Sigmoid colon (tissue), 7 donors: ENCODE results near the gene OTOP2. TPM values are rescaled to one million over a fixed set of nuclear protein-coding genes. Genes with fewer than 3 reads are reported as not detected.

Experiments used
- DNase-seq: peaks from one replicate; pipeline ENCODE4 v3.0.0-alpha.2; 2019
- H3K27ac ChIP-seq, 4 donors: fragments of 200-600 bp; sonication (generic); one replicate each; pipeline ENCODE4 v1.5.1; 2016 to 2019; ENCODE audit warnings: mild to moderate bottlenecking in 1 of 4
- H3K27me3 ChIP-seq, 3 donors: fragments of 200-600 bp; sonication (generic); one replicate each; pipeline ENCODE4 v1.5.1; 2019; ENCODE audit warnings: mild to moderate bottlenecking in 1 of 3
- H3K36me3 ChIP-seq, 4 donors: fragments of 200-600 bp; sonication (generic); one replicate each; pipeline ENCODE4 v1.5.1; 2016 to 2019
- H3K4me1 ChIP-seq, 4 donors: fragments of 200-600 bp; sonication (generic); one replicate each; pipeline ENCODE4 v1.5.1; 2017 to 2019
- H3K4me3 ChIP-seq, 4 donors: fragments of 200-600 bp; sonication (generic); one replicate each; pipeline ENCODE4 v1.5.1; 2017 to 2019; ENCODE audit warnings: mild to moderate bottlenecking in 2 of 4, moderate library complexity in 1 of 4
- H3K9me3 ChIP-seq, 4 donors: fragments of 200-600 bp in 3 of 4; sonication (generic) in 3 of 4; one replicate each; pipeline versions ENCODE4 v1.5.1 to v1.6.1; 2013 to 2019
- EP300 ChIP-seq, 4 donors: sonication (generic); formaldehyde crosslinking; IDR thresholded peaks; one replicate each; pipeline ENCODE4 v1.6.1; 2017; ENCODE audit warnings: antibody characterized with exemption in 4 of 4
- POLR2A ChIP-seq, 2 donors: fragments of 450-650 bp; IDR thresholded peaks; one replicate each; pipeline ENCODE4 v1.6.1; 2016; ENCODE audit warnings: antibody characterized with exemption in 2 of 2, mild to moderate bottlenecking in 2 of 2, moderate library complexity in 2 of 2
- POLR2AphosphoS5 ChIP-seq, 4 donors: sonication (generic); formaldehyde crosslinking; IDR thresholded peaks; one replicate each; pipeline ENCODE4 v1.6.1; 2017; ENCODE audit warnings: antibody characterized with exemption in 4 of 4
- WGBS, 2 donors: extraction: QIAGEN DNeasy Blood & Tissue Kit; methylation state at CpG; one replicate each; pipeline ENCODE4 v1.1.7; 2013; 5-methylcytosine and 5-hydroxymethylcytosine counted together
- intact Hi-C: fragments of 100-400 bp; cut with DNase I; formaldehyde crosslinking; loops from one replicate; pipeline ENCODE4 v1.15.1; 2023
- polyA plus RNA-seq, 3 donors: library from polyadenylated mRNA; stranded (reverse); fragments of 200-250 nt; gene quantifications; one replicate each; pipeline ENCODE4 v1.2.3, GENCODE V29; 2013
- total RNA-seq, 4 donors: library from RNA; depleted of rRNA; stranded (reverse); fragments of >200 nt; gene quantifications; one replicate each; pipeline ENCODE4 v1.1.0, GENCODE V29; 2016
- TF ChIP-seq, protein P1 (sequence below), 4 experiments: fragments of 450-650 bp in 3 of 4; fragments of 200-600 bp in 1 of 4; IDR thresholded peaks; one replicate each; pipeline ENCODE4 v1.5.1; 2016 to 2019; ENCODE audit warnings: antibody characterized with exemption in 4 of 4, mild to moderate bottlenecking in 3 of 4, moderate library complexity in 2 of 4
- donor health status: healthy with polysubstance abuse.
- donor health status: Bipolar disorder and iron deficiency.
- donor health status: healthy.

Gene OTOP2
- total and polyA plus RNA-seq, 7 donors = 0.36 to 21.0 (median 4.8) TPM; not detected in 2

DNA sequence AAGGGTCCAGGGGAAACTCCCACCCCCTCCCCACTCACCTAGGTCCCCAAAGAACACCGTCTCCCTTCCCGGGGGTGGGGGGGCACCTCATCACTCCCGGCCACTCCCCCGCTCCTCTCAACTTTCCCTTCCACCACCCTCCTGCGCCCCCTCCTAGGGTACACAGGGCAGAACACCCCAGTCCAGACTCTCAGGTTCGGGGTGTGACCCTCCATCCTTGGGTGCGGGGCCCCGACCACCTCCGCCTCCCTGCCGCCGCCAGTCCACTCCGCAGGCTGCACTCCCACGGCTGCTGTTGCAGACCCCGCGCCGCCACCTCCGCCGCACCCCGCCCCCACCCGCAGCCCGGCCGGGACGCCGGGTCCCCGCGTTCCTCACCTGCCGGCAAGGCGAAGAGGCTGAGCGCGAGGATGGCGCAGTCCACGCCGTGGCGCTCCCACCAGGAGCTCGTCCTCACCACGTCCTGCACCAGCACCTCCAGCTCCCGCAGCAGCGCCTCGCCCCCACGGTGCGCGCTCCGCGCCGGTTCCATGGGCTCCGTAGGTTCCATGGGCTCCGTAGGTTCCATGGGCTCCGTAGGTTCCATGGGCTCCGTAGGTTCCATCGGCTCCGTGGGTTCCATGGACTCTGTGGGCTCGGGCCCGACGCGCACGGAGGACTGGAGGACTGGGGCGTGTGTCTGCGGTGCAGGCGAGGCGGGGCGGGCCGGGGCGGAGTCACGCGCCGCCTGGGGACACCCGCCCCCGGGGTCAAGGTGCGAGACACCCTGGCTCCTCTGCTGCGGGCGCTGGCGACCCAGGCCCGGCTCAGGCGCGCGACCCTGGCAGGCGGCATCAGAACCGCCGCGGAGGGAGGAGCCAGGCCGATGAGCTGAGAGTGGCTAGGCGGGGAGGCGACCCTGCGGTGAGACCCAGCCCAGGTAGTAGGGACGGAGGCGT is 30.8 kb upstream of the OTOP2 start, which contains the start of gene FADS6:
TSS of gene FADS6 (minus strand) at position 660 of the 938 bp plus-strand sequence. CDS start at position 622, 38 bp downstream.
- Histone ChIP-seq H3K4me3 (peak within 1 kb of the TSS in 3 of 4 donors; percentile 17 to 37 (median 36)), H3K36me3 (no peaks in the 10 kb centered on the region), H3K4me1 (peaks cover 0 to 13% (median 11%) of the 10 kb centered on the region in 4 donors), H3K27me3 (peaks cover 20 to 68% (median 30%) of the 10 kb centered on the region in 3 donors), H3K27ac (no peak within 1 kb of the TSS), H3K9me3 (no peaks in the 10 kb centered on the region)
- no peak for DNase-seq
- intact Hi-C loops = no loop called here
- TF ChIP-seq, protein P1, sequence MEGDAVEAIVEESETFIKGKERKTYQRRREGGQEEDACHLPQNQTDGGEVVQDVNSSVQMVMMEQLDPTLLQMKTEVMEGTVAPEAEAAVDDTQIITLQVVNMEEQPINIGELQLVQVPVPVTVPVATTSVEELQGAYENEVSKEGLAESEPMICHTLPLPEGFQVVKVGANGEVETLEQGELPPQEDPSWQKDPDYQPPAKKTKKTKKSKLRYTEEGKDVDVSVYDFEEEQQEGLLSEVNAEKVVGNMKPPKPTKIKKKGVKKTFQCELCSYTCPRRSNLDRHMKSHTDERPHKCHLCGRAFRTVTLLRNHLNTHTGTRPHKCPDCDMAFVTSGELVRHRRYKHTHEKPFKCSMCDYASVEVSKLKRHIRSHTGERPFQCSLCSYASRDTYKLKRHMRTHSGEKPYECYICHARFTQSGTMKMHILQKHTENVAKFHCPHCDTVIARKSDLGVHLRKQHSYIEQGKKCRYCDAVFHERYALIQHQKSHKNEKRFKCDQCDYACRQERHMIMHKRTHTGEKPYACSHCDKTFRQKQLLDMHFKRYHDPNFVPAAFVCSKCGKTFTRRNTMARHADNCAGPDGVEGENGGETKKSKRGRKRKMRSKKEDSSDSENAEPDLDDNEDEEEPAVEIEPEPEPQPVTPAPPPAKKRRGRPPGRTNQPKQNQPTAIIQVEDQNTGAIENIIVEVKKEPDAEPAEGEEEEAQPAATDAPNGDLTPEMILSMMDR (IDR thresholded peaks at IDR 0.05) = no peak
- no peak for TF ChIP-seq POLR2A (IDR thresholded peaks at IDR 0.05)
- no peak for TF ChIP-seq EP300 (IDR thresholded peaks at IDR 0.05)
- no peak for TF ChIP-seq POLR2AphosphoS5 (IDR thresholded peaks at IDR 0.05)
- 6% methylated on average over 86 of the region's 86 CpGs for WGBS, 2 donors

DNA sequence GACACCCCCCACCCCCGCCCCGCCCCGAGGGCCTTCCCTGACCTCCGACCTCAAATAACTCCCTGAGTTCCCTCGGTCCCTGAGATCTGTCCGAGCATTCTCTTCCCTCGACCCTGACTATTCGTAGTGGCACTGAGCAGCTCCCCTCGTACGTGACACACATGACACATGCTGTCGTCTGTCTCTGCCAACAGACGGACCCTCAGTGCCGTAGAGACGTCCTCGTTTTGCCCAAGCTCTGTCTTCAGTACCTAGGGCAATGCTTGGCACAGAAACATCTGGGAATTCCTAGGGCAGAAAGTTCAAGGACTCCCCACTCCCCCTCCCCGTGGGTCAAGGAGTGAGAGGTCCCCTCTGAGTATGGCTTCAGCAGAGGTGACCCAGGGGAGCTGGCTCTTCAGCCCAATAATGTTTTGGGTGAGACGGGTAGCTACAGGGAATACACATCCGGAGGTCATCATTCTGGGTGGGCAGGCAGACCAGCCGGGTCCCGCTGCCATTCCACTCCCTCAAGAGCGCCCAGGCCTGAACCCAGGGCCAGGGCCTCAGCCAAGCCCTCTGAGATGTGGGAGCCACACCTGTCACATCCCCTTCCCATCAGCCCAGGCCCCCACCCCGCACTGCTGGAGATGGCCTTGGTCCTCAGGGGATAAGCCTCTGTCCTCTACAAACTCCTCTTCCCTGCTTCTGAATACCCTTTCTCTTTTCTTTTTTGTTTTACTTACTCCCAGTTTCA is 30.0 kb upstream of the OTOP2 start:
- TF ChIP-seq, protein P1 (IDR thresholded peaks at IDR 0.05) = no peak
- TF ChIP-seq POLR2A (IDR thresholded peaks at IDR 0.05) (no peak), EP300 (IDR thresholded peaks at IDR 0.05) (no peak), POLR2AphosphoS5 (IDR thresholded peaks at IDR 0.05) (no peak)
- intact Hi-C loops = no loop called here
- Histone ChIP-seq H3K27me3 (peaks cover 20 to 60% (median 30%) of the 10 kb centered on the region in 3 donors), H3K4me3 (peak overlapping the region in 2 of 4 donors; percentile 36 to 37), H3K4me1 (peaks cover 0 to 13% (median 11%) of the 10 kb centered on the region in 4 donors), H3K36me3 (no peaks in the 10 kb centered on the region), H3K27ac (no peak overlapping the region), H3K9me3 (no peaks in the 10 kb centered on the region)
- no peak for DNase-seq
- 21 to 32% methylated on average over 22 of the region's 22 CpGs for WGBS, 2 donors

DNA sequence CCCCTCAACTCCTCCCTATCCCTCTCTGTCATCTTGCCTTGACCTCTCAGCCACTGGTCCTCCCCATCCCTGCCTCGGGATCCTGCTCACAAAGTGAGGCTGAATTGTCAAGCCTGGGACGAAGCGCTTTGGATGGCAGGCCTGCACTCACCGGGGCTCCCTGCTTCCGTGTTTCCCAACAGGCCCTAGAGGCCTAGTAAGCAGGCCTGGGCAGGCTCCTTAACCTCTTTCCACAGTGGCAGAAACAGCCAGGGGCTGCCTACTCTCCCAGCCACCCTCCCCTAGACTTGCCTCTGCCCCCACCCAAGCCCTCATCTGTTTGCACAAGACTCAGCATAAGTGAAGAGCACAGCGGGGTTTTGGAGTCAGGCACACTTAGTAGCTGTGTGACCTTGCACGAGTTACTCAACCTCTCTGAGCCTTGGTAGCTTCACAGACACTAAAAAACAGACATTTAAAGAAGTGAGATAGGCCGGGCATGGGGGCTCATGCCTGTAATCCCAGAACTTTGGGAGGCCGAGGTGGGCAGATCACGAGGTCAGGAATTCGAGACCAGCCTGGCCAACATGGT is 25.6 kb upstream of the OTOP2 start:
- peaks cover 11 to 32% (median 17%) of the 10 kb centered on the region in 3 donors for H3K27me3 ChIP-seq
- H3K4me3 ChIP-seq = no peak overlapping the region
- intact Hi-C loops = no loop called here
- no peak overlapping the region for H3K27ac ChIP-seq
- H3K9me3 ChIP-seq = no peaks in the 10 kb centered on the region
- TF ChIP-seq, protein P1 (IDR thresholded peaks at IDR 0.05) = no peak
- TF ChIP-seq POLR2A (IDR thresholded peaks at IDR 0.05) (no peak), EP300 (IDR thresholded peaks at IDR 0.05) (no peak), POLR2AphosphoS5 (IDR thresholded peaks at IDR 0.05) (no peak)
- peaks cover 0 to 7% (median 4%) of the 10 kb centered on the region in 4 donors for H3K4me1 ChIP-seq
- no peak for DNase-seq
- WGBS, 2 donors = 88 to 89% methylated on average over 11 of the region's 11 CpGs
- no peaks in the 10 kb centered on the region for H3K36me3 ChIP-seq

DNA sequence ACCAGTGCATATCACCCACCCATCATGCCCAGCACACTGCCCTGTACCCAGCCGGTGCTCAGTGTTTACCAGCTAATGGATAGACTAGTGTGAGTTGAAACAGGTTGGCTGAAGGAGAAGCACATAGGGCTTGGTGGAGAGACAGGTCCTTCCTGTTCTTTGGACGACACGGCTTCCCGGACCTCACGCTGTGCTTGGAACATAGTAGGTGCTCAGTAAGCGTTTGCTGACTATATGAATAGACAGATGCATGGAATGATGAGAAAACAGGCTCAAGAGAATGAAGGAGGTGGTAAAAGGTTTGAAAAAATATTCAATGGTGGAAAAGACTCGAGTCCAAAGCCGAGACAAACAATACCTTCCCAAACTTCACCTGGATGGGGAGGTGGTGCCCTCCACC is 23.9 kb upstream of the OTOP2 start:
- no peak overlapping the region for H3K27ac ChIP-seq
- 87 to 88% methylated on average over 8 of the region's 8 CpGs for WGBS, 2 donors
- no peak for DNase-seq
- intact Hi-C loops = no loop called here
- H3K4me3 ChIP-seq = no peak overlapping the region
- H3K27me3 ChIP-seq = peaks cover 0 to 30% (median 7%) of the 10 kb centered on the region in 3 donors
- TF ChIP-seq EP300 (IDR thresholded peaks at IDR 0.05) (no peak), POLR2A (IDR thresholded peaks at IDR 0.05) (no peak), POLR2AphosphoS5 (IDR thresholded peaks at IDR 0.05) (no peak)
- TF ChIP-seq, protein P1 (IDR thresholded peaks at IDR 0.05) = no peak
- H3K36me3 ChIP-seq = no peaks in the 10 kb centered on the region
- H3K9me3 ChIP-seq = no peaks in the 10 kb centered on the region
- H3K4me1 ChIP-seq = no peaks in the 10 kb centered on the region
